GM19372 (cell line): ENCODE data around the gene ECHDC3.
A peak's percentile ranks its signal among the peaks of the same experiment; 100 is the strongest.

Experiments used
- ATAC-seq: cut with Tn5 transposase; IDR thresholded peaks from one replicate; pipeline ENCODE4 v1.9.1; 2021; ENCODE audit warnings: mild to moderate bottlenecking, low read depth, moderate library complexity; ENCODE audit not compliant: unreplicated experiment

Gene ECHDC3

GRCh38 chr10:11746883-11747539 lies 4.8 kb downstream of the ECHDC3 start:
- ATAC-seq = no peak

- ATAC-seq = no peak
Observed at GRCh38 chr10:11748866-11749265, 6.7 kb downstream of the ECHDC3 start.

- no peak for ATAC-seq
Observed at GRCh38 chr10:11750420-11750819, 8.2 kb downstream of the ECHDC3 start.

- ATAC-seq = no peak
Observed at GRCh38 chr10:11754173-11754572, 12.0 kb downstream of the ECHDC3 start.

GRCh38 chr10:11754620-11755019 lies 12.4 kb downstream of the ECHDC3 start:
- ATAC-seq = no peak

GRCh38 chr10:11755512-11756263 lies 13.5 kb downstream of the ECHDC3 start:
- ATAC-seq = no peak

GRCh38 chr10:11756766-11757315 lies 14.7 kb downstream of the ECHDC3 start:
- no peak for ATAC-seq

GRCh38 chr10:11757454-11757820 lies 15.3 kb downstream of the ECHDC3 start:
- no peak for ATAC-seq

- ATAC-seq = peak; percentile 98
Observed at GRCh38 chr10:11757821-11758463, 15.8 kb downstream of the ECHDC3 start.

- no peak for ATAC-seq
Observed at GRCh38 chr10:11758527-11759236, 16.5 kb downstream of the ECHDC3 start.

GRCh38 chr10:11759347-11759746 lies 17.2 kb downstream of the ECHDC3 start:
- no peak for ATAC-seq

- no peak for ATAC-seq
Observed at GRCh38 chr10:11760151-11760550, 18.0 kb downstream of the ECHDC3 start.

GRCh38 chr10:11760861-11761260 lies 18.7 kb downstream of the ECHDC3 start:
- no peak for ATAC-seq

- no peak for ATAC-seq
Observed at GRCh38 chr10:11761431-11761830, 19.2 kb downstream of the ECHDC3 start.

- ATAC-seq = no peak
Observed at GRCh38 chr10:11762706-11763500, 20.7 kb downstream of the ECHDC3 start.

GRCh38 chr10:11763501-11763861 lies 21.3 kb downstream of the ECHDC3 start:
- no peak for ATAC-seq

GRCh38 chr10:11765141-11765540 lies 23.0 kb downstream of the ECHDC3 start:
- ATAC-seq = no peak

GRCh38 chr10:11772575-11773288 lies 30.6 kb downstream of the ECHDC3 start:
- no peak for ATAC-seq

GRCh38 chr10:11773761-11774441 lies 31.7 kb downstream of the ECHDC3 start:
- no peak for ATAC-seq
